HepG2 (cell line): ENCODE measurements around the gene RASGRP2. TPM values are rescaled to one million over a fixed set of nuclear protein-coding genes. Genes with fewer than 3 reads are reported as not detected.

Experiments used
- polyA plus RNA-seq, 8 experiments: library from polyadenylated mRNA; depleted of rRNA in 3 of 8; stranded (reverse) in 7 of 8; unstranded in 1 of 8; fragments of >200 nt; fragmentation: Illumina TruSeq in 4 of 8; extraction: Trizol in 4 of 8; gene quantifications; 2 replicates each; pipeline versions ENCODE4 v1.2.1 to v1.2.3, GENCODE V29; 2011 to 2016; ENCODE audit warnings: low read depth in 4 of 8, missing spikeins in 1 of 8, mixed read lengths in 1 of 8; ENCODE audit not compliant: insufficient read depth in 1 of 8
- total RNA-seq, 5 experiments: library from RNA; depleted of rRNA; stranded (reverse); fragments of >200 nt; fragmentation: Illumina TruSeq; extraction: Trizol; gene quantifications; 2 replicates each; pipeline ENCODE4 v1.2.3, GENCODE V29; 2016; ENCODE audit warnings: low read depth in 1 of 5

Gene RASGRP2
- total and polyA plus RNA-seq, 2 of the 13 experiments (the other 11 are each of a cell fraction or from before 2014, with no cell fraction given), result 0.61 TPM; not detected in 1

Other genes with a start within 250 kb of the RASGRP2 start
- 0.10 and 0.51 TPM in 2 replicates for gene SLC22A11, start 188.2 kb downstream of the RASGRP2 start, total RNA-seq (2016; rRNA removed; fragmentation: Illumina TruSeq; extraction: Trizol)
- gene SLC22A11, start 188.2 kb downstream of the RASGRP2 start, polyA plus RNA-seq (2011; rRNA removed), result 1.1 and 1.9 TPM in 2 replicates
- gene SLC22A12, start 152.9 kb downstream of the RASGRP2 start, total RNA-seq (2016; rRNA removed; fragmentation: Illumina TruSeq; extraction: Trizol), result not detected in 2 replicates
- gene SLC22A12, start 152.9 kb downstream of the RASGRP2 start, polyA plus RNA-seq (2011; rRNA removed), result not detected in 2 replicates
- not detected in 2 replicates for gene NRXN2, start 20.9 kb downstream of the RASGRP2 start, total RNA-seq (2016; rRNA removed; fragmentation: Illumina TruSeq; extraction: Trizol)
- 0.03 TPM in 1 of 2 replicates, not detected in the other for gene NRXN2, start 20.9 kb downstream of the RASGRP2 start, polyA plus RNA-seq (2011; rRNA removed)
- gene PYGM, start 15.8 kb upstream of the RASGRP2 start, total RNA-seq (2016; rRNA removed; fragmentation: Illumina TruSeq; extraction: Trizol), result 0.11 TPM in 1 of 2 replicates, not detected in the other
- gene PYGM, start 15.8 kb upstream of the RASGRP2 start, polyA plus RNA-seq (2011; rRNA removed), result 0.12 and 0.13 TPM in 2 replicates
- 42.5 and 70.4 TPM in 2 replicates for gene SF1, start 34.4 kb upstream of the RASGRP2 start, total RNA-seq (2016; rRNA removed; fragmentation: Illumina TruSeq; extraction: Trizol)
- gene SF1, start 34.4 kb upstream of the RASGRP2 start, polyA plus RNA-seq (2011; rRNA removed), result 51.9 and 55.5 TPM in 2 replicates
- 7.8 and 8.3 TPM in 2 replicates for gene MAP4K2, start 59.1 kb upstream of the RASGRP2 start, total RNA-seq (2016; rRNA removed; fragmentation: Illumina TruSeq; extraction: Trizol)
- 15.5 and 17.6 TPM in 2 replicates for gene MAP4K2, start 59.1 kb upstream of the RASGRP2 start, polyA plus RNA-seq (2011; rRNA removed)
- 15.3 and 20.5 TPM in 2 replicates for gene MEN1, start 66.4 kb upstream of the RASGRP2 start, total RNA-seq (2016; rRNA removed; fragmentation: Illumina TruSeq; extraction: Trizol)
- 27.3 and 30.9 TPM in 2 replicates for gene MEN1, start 66.4 kb upstream of the RASGRP2 start, polyA plus RNA-seq (2011; rRNA removed)
- gene CDC42BPG, start 100.5 kb upstream of the RASGRP2 start, total RNA-seq (2016; rRNA removed; fragmentation: Illumina TruSeq; extraction: Trizol), result 0.77 and 1.4 TPM in 2 replicates
- 0.55 and 0.99 TPM in 2 replicates for gene CDC42BPG, start 100.5 kb upstream of the RASGRP2 start, polyA plus RNA-seq (2011; rRNA removed)
- 22.0 and 26.6 TPM in 2 replicates for gene EHD1, start 134.5 kb upstream of the RASGRP2 start, total RNA-seq (2016; rRNA removed; fragmentation: Illumina TruSeq; extraction: Trizol)
- 23.6 and 29.4 TPM in 2 replicates for gene EHD1, start 134.5 kb upstream of the RASGRP2 start, polyA plus RNA-seq (2011; rRNA removed)
- gene ATG2A, start 173.1 kb upstream of the RASGRP2 start, total RNA-seq (2016; rRNA removed; fragmentation: Illumina TruSeq; extraction: Trizol), result 6.5 and 6.7 TPM in 2 replicates
- gene ATG2A, start 173.1 kb upstream of the RASGRP2 start, polyA plus RNA-seq (2011; rRNA removed), result 8.0 and 13.2 TPM in 2 replicates
- gene PPP2R5B, start 180.5 kb upstream of the RASGRP2 start, total RNA-seq (2016; rRNA removed; fragmentation: Illumina TruSeq; extraction: Trizol), result 1.6 and 2.3 TPM in 2 replicates
- 8.3 and 12.6 TPM in 2 replicates for gene PPP2R5B, start 180.5 kb upstream of the RASGRP2 start, polyA plus RNA-seq (2011; rRNA removed)
- 11.6 and 19.1 TPM in 2 replicates for gene GPHA2, start 191.8 kb upstream of the RASGRP2 start, total RNA-seq (2016; rRNA removed; fragmentation: Illumina TruSeq; extraction: Trizol)
- gene GPHA2, start 191.8 kb upstream of the RASGRP2 start, polyA plus RNA-seq (2011; rRNA removed), result 10.1 and 13.0 TPM in 2 replicates
- not detected in 2 replicates for gene MAJIN, start 228.0 kb upstream of the RASGRP2 start, total RNA-seq (2016; rRNA removed; fragmentation: Illumina TruSeq; extraction: Trizol)
- gene MAJIN, start 228.0 kb upstream of the RASGRP2 start, polyA plus RNA-seq (2011; rRNA removed), result not detected in 2 replicates